DND-41 (cell line): ENCODE measurements around the gene GLDN.

Source experiments
- ATAC-seq: fragments of 200-7000 bp; cut with Tn5 transposase; 3 replicates; pipeline ENCODE4 v1.9.1; 2021; ENCODE audit warnings: low read depth; ENCODE audit not compliant: insufficient read depth
- DNase-seq: peaks from one replicate; pipeline ENCODE4 v3.0.0-alpha.2; 2020
- H2AFZ ChIP-seq: 2 replicates; pipeline ENCODE4 v1.6.0; 2012; ENCODE audit warnings: low read depth, low read length
- H3K27ac ChIP-seq: 2 replicates; pipeline ENCODE4 v1.5.1; 2012; ENCODE audit warnings: low read length, inconsistent platforms
- H3K27me3 ChIP-seq: fragments of 200-600 bp; sonication (generic); 2 replicates; pipeline ENCODE4 v1.6.0; 2012; ENCODE audit warnings: low read length, mild to moderate bottlenecking, inconsistent platforms; ENCODE audit not compliant: insufficient read depth, poor library complexity
- H3K36me3 ChIP-seq: 2 replicates; pipeline ENCODE4 v1.5.1; 2012; ENCODE audit warnings: low read length, inconsistent platforms; ENCODE audit not compliant: insufficient read depth
- H3K4me1 ChIP-seq: 2 replicates; pipeline ENCODE4 v1.5.1; 2012; ENCODE audit warnings: mild to moderate bottlenecking, low read length; ENCODE audit not compliant: insufficient read depth
- H3K4me2 ChIP-seq: 2 replicates; pipeline ENCODE4 v1.6.0; 2012; ENCODE audit warnings: mild to moderate bottlenecking, moderate library complexity, low read length, inconsistent platforms; ENCODE audit not compliant: insufficient read depth
- H3K4me3 ChIP-seq, 2 experiments: fragments of 200-600 bp in 1 of 2; shearing (Covaris generic) in 1 of 2; 2 replicates each; pipeline ENCODE4 v1.5.1; 2012 to 2016; ENCODE audit warnings: inconsistent platforms in 2 of 2, low read length in 2 of 2, mild to moderate bottlenecking in 2 of 2, low read depth in 1 of 2, moderate library complexity in 1 of 2
- H3K79me2 ChIP-seq: 2 replicates; pipeline ENCODE4 v1.6.0; 2012; ENCODE audit warnings: low read length, inconsistent platforms; ENCODE audit not compliant: insufficient read depth
- H3K9ac ChIP-seq: 2 replicates; pipeline ENCODE4 v1.6.0; 2012; ENCODE audit warnings: low read depth, mild to moderate bottlenecking, inconsistent platforms, low read length, moderate library complexity
- H3K9me3 ChIP-seq: 2 replicates; pipeline ENCODE4 v1.5.1; 2012; ENCODE audit warnings: low read length, moderate library complexity, mild to moderate bottlenecking, inconsistent platforms; ENCODE audit not compliant: insufficient read depth, severe bottlenecking
- H4K20me1 ChIP-seq: 2 replicates; pipeline ENCODE4 v1.6.0; 2012; ENCODE audit warnings: low read length; ENCODE audit not compliant: insufficient read depth
- EZH2 ChIP-seq: IDR thresholded peaks from 3 replicates; pipeline ENCODE4 v1.6.1; 2012; ENCODE audit warnings: borderline replicate concordance, low read depth, mild to moderate bottlenecking, moderate library complexity, low read length, inconsistent platforms; ENCODE audit not compliant: severe bottlenecking
- TF ChIP-seq, protein P1 (sequence below): IDR thresholded peaks from 2 replicates; pipeline ENCODE4 v1.5.1; 2012; ENCODE audit warnings: borderline replicate concordance, low read length, moderate library complexity, mild to moderate bottlenecking; ENCODE audit not compliant: poor library complexity, severe bottlenecking; ENCODE audit errors: extremely low read depth

Gene GLDN

DNA sequence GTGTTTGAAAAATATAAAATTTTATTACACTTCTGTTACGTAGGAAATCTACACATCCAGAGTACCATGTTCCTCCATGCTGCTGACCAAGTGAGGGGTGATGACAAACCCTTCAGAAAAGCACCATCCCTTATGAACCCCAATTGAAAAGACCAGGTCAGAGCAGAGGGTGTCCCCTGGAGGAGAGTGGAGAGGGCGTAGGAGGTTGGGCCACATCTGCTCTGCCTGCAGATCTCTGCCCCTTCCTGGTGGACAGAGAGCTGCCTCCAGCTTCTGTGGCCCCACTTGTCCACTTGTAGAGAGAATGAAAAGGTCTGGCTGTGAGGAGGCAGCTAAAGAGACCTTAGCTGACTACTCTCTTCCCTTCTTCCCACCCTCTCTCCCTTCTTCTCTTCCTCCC lies 55.5 kb downstream of the GLDN start:
- H3K36me3 ChIP-seq = no peaks in the 10 kb centered on the region
- H3K4me3 ChIP-seq = no peak overlapping the region
- H4K20me1 ChIP-seq = no peaks in the 10 kb centered on the region
- H3K9ac ChIP-seq = no peak overlapping the region
- TF ChIP-seq EZH2 = no peak
- H3K9me3 ChIP-seq = no peaks in the 10 kb centered on the region
- no peak overlapping the region for H2AFZ ChIP-seq
- ATAC-seq (no peak), DNase-seq (no peak)
- no peaks in the 10 kb centered on the region for H3K4me1 ChIP-seq
- no peak overlapping the region for H3K4me2 ChIP-seq
- H3K79me2 ChIP-seq = no peaks in the 10 kb centered on the region
- peaks cover 12% of the 10 kb centered on the region for H3K27me3 ChIP-seq
- no peak overlapping the region for H3K27ac ChIP-seq

DNA sequence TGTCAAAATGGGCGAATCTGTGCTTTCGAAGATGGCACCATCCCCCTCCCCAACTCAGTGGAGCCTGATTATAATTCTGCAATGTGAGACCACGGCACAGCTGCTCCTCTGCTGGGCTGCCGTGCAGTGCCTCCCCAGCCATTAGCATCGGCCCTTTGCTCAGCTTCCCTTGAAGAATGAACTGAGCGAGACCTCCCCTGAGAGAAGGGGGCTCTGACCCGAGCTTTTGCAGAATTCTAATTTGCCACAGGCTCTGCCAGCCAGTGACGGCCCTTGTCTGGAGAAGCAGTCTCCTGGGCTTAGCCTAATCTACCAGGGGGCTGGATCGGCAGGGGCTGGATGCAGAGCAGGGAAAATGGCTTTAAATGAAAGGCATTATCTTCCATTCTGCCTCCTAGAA lies 57.2 kb downstream of the GLDN start:
- TF ChIP-seq, protein P1, sequence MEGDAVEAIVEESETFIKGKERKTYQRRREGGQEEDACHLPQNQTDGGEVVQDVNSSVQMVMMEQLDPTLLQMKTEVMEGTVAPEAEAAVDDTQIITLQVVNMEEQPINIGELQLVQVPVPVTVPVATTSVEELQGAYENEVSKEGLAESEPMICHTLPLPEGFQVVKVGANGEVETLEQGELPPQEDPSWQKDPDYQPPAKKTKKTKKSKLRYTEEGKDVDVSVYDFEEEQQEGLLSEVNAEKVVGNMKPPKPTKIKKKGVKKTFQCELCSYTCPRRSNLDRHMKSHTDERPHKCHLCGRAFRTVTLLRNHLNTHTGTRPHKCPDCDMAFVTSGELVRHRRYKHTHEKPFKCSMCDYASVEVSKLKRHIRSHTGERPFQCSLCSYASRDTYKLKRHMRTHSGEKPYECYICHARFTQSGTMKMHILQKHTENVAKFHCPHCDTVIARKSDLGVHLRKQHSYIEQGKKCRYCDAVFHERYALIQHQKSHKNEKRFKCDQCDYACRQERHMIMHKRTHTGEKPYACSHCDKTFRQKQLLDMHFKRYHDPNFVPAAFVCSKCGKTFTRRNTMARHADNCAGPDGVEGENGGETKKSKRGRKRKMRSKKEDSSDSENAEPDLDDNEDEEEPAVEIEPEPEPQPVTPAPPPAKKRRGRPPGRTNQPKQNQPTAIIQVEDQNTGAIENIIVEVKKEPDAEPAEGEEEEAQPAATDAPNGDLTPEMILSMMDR = no peak
- TF ChIP-seq EZH2 = no peak
- Histone ChIP-seq H3K4me1 (no peaks in the 10 kb centered on the region), H3K4me3 (no peak overlapping the region), H3K36me3 (no peaks in the 10 kb centered on the region), H4K20me1 (no peaks in the 10 kb centered on the region), H3K79me2 (no peaks in the 10 kb centered on the region), H3K9ac (no peak overlapping the region), H2AFZ (no peak overlapping the region), H3K9me3 (no peaks in the 10 kb centered on the region), H3K27me3 (peaks cover 12% of the 10 kb centered on the region), H3K27ac (no peak overlapping the region), H3K4me2 (no peak overlapping the region)
- ATAC-seq = no peak
- no peak for DNase-seq

DNA sequence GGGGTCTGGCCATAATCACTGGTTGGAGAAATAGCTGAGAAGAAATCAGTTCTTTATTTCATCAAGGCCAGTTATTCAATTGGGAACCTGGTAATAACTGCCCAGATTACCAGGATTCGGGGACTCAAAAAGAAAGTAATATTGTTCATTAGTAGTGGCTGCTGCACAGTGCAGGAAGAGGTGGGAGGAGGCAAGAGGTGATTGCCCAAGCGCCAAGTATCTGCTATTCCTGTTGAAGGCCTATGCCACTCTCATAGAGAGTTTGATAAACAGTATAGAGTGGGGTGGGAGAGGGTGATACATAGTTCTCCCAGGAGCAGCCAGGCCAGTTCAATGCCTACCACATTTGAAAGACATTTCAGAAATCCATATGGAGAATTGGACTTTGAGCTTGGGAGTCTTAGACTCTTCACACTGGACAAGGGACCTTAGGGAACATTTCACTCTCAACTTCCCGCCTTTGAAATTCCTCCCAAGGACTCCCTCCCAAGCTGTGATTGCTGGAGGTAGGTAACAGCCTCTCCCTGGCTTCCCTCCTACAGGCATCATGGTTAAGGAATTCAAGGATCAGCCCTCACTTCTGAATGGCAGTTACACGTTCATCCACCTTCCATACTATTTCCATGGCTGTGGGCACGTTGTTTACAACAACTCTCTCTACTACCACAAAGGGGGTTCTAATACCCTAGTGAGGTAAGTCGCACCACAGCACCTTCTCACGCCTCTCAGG lies 59.8 kb downstream of the GLDN start:
- no peak overlapping the region for H2AFZ ChIP-seq
- H3K4me2 ChIP-seq = no peak overlapping the region
- no peaks in the 10 kb centered on the region for H3K79me2 ChIP-seq
- TF ChIP-seq EZH2 = no peak
- TF ChIP-seq, protein P1 = no peak
- H3K4me1 ChIP-seq = no peaks in the 10 kb centered on the region
- H3K27ac ChIP-seq = no peak overlapping the region
- H3K36me3 ChIP-seq = no peaks in the 10 kb centered on the region
- H3K27me3 ChIP-seq = peaks cover 12% of the 10 kb centered on the region
- no peaks in the 10 kb centered on the region for H4K20me1 ChIP-seq
- DNase-seq = no peak
- H3K4me3 ChIP-seq = no peak overlapping the region
- no peaks in the 10 kb centered on the region for H3K9me3 ChIP-seq
- no peak for ATAC-seq
- no peak overlapping the region for H3K9ac ChIP-seq

DNA sequence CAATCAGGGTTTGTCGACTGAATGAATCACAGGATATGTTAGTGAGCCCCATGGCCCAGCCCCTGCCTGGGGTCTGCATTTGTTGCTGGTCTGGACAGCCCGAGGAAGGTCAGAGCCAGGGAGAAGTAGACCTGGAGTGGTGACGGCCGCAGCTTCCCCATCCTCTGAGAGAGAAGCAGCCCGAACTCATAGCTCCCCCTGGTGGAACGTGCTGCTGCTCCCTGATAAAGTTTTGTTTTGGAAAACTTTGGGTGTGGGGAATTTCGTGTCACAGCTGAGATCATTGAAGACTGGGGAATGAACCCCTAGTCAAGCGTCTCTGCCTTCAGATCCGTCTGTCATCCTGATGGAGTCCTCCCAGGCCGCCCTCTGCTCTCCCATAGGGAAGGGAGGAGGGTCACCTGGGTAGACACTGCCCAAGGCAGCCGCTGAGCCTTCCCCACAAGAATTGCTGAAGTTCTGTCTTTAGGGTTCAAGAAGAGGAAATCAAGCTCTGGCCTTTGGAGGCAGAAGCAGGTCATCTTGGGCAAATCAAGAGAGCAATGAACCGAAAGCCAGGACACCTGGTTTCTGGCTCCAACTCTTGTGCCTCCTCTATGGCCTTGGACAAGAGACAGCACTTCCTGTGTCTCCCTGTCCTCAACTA lies 60.5 kb downstream of the GLDN start:
- ATAC-seq (no peak), DNase-seq (no peak)
- no peak overlapping the region for H3K4me2 ChIP-seq

More for the DNA sequence above, 60.5 kb downstream of the GLDN start:
- Histone ChIP-seq H3K27ac (no peak overlapping the region), H3K9ac (no peak overlapping the region), H3K27me3 (peaks cover 12% of the 10 kb centered on the region), H3K4me3 (no peak overlapping the region), H3K9me3 (no peaks in the 10 kb centered on the region), H2AFZ (no peak overlapping the region), H3K36me3 (no peaks in the 10 kb centered on the region), H4K20me1 (no peaks in the 10 kb centered on the region), H3K4me1 (no peaks in the 10 kb centered on the region), H3K79me2 (no peaks in the 10 kb centered on the region)
- TF ChIP-seq, protein P1 = peak; percentile 55
- no peak for TF ChIP-seq EZH2
